ENCODE measurements around the gene CAMK4.

DNA sequence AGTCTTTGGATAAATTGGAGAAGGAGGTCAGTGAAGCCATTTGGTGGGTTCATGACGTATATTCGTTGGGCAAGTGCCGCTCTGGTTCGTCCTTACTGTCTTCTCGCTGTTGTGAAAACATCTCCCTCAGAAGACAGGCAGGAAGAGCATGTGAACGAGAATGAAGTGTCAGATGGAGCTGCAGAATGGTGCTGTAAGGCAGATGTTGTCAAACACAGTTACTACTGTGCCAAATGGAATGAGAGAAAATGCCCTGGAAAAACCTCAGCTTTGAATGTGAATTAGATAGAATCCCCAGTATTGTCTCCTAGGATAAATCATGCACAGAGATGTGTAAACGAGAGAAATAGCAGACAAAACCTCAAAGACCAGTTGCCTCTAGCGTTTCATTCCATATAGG, 121.5 kb downstream of the CAMK4 start:
- no peak for TF ChIP-seq POLR2A (IDR thresholded peaks at IDR 0.05; ENCODE audit: low read depth, low read length)
- TF ChIP-seq, protein P1, sequence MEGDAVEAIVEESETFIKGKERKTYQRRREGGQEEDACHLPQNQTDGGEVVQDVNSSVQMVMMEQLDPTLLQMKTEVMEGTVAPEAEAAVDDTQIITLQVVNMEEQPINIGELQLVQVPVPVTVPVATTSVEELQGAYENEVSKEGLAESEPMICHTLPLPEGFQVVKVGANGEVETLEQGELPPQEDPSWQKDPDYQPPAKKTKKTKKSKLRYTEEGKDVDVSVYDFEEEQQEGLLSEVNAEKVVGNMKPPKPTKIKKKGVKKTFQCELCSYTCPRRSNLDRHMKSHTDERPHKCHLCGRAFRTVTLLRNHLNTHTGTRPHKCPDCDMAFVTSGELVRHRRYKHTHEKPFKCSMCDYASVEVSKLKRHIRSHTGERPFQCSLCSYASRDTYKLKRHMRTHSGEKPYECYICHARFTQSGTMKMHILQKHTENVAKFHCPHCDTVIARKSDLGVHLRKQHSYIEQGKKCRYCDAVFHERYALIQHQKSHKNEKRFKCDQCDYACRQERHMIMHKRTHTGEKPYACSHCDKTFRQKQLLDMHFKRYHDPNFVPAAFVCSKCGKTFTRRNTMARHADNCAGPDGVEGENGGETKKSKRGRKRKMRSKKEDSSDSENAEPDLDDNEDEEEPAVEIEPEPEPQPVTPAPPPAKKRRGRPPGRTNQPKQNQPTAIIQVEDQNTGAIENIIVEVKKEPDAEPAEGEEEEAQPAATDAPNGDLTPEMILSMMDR (IDR thresholded peaks at IDR 0.05; ENCODE audit: extremely low read depth in 1 of 2, insufficient read depth in 1 of 2, low read depth in 1 of 2, low read length in 2 of 2) = no peak
- no peak for TF ChIP-seq MYC (IDR thresholded peaks at IDR 0.05; ENCODE audit: low read depth, low read length)
